Activated naive CD4-positive, alpha-beta T cell treated with anti-CD3 and anti-CD28 coated beads, Interleukin-2, amount 50 U/mL, for 72 hours (primary cell): ENCODE results near the gene MOV10L1. TPM values are rescaled to one million over a fixed set of nuclear protein-coding genes. Genes with fewer than 3 reads are reported as not detected.

Experiments used
- ATAC-seq, 2 donors: fragments of 150-1000 bp; cut with Tn5 transposase; 2 replicates each; pipeline ENCODE4 v1.10.0; 2021; ENCODE audit warnings: mild to moderate bottlenecking in 2 of 2, moderate library complexity in 2 of 2
- DNase-seq, 2 donors: peaks; one replicate each; pipeline ENCODE4 v3.0.0; 2021 to 2022; ENCODE audit warnings: low spot score in 2 of 2
- H3K27ac Mint-ChIP-seq, 2 donors: one replicate each; pipeline ENCODE4 v1.8.0; 2022; ENCODE audit warnings: mild to moderate bottlenecking in 2 of 2, mixed read lengths in 2 of 2
- H3K36me3 Mint-ChIP-seq, 2 donors: one replicate each; pipeline ENCODE4 v1.8.0; 2022; ENCODE audit warnings: mixed read lengths in 2 of 2
- H3K9me3 Mint-ChIP-seq, 2 donors: one replicate each; pipeline ENCODE4 v1.8.0; 2022; ENCODE audit warnings: mixed read lengths in 2 of 2
- total RNA-seq, 2 donors: library from RNA; stranded (reverse); gene quantifications; one replicate each; pipeline ENCODE4 v1.2.3, GENCODE V29; 2022

MOV10L1 gene
- total RNA-seq, 2 donors from 2014 or later, result not detected

DNA sequence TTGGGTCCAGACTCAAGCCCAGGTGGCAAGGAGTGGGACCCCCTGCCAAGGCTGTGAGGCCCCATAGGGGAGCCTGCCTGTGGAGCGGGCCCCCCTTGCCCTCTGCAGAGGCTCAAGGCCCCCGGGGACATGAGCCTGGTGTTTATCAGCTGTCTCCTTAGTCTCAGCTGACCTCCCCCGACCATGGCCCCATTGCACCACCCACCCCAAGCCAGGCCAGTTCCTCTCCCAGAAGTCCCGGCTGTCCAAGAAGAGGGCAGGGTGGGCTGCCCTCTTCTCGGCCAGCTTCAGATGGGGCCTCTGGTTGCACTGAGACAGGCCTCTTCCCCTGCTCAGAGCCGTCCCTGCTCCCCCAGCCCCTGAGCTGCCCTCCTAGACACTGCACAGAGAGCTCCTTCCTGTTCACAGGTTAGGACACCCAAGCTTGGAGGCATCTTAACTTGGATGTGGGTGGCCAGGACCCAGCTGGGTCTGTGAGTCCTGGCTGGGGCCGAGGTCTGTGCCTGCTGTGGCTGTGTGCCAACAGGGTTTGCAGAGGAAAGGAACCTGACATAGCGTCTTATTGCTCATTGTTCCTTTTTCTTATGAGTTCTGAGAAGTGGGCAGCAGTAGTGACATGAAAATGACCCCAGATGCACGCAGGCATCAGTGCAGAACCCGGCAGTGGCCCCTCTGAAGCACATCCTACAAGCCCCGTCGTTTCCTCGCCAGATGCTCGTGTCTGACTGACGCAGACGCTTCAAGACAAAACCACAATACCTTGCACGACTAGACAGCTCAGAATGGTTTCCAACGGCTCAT, 101.3 kb downstream of the MOV10L1 start:
- DNase-seq (no peak), ATAC-seq (peak; percentile 63 to 73)
- Mint-ChIP-seq H3K27ac (peak overlapping the region; percentile 97), H3K9me3 (no peaks in the 10 kb centered on the region), H3K36me3 (peaks cover 6 to 18% of the 10 kb centered on the region in 2 donors)

DNA sequence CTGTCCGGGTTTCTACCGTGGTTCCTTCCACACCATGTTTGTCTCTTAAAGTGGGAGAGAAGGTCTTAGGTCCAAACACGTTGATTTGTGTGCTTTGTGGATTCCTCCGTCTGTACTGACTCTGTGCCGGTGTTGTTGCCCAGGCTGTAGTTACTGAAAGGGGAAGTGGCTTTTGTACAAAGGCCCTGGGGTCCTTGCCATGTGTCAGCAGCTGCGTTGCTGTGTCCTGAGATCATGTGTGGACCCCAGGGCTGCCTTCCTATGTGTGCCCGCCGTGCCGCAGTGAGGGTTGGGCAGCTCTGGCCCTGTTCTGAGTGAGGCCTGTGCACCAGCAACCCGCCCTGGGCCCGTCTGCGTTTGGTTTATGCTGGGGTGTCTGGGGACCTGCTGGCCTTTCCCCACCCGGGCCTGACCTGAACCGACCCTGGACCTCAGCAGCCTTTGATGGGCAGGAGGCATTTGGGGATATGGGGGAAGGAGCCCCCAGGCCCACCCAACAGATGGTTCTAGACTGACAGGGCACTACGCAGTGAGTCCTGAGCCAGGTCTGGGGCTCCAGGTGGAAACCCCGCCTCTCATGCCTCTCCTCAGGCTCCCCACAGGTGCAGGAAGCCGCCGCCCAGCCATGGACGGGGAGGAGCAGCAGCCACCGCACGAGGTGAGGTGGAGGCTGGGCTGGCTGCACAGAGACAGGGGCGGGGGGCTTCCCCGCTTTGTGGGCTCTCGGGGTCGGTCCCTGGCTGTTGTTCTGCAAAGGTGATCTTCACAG, 102.8 kb downstream of the MOV10L1 start:
- no peak for DNase-seq
- Mint-ChIP-seq H3K9me3 (no peaks in the 10 kb centered on the region), H3K27ac (peak overlapping the region; percentile 90 to 97), H3K36me3 (peaks cover 0 to 13% of the 10 kb centered on the region in 2 donors)
- no peak for ATAC-seq

- H3K36me3 Mint-ChIP-seq, result peaks cover 0 to 13% of the 10 kb centered on the region in 2 donors
- ATAC-seq (no peak), DNase-seq (no peak)
- no peaks in the 10 kb centered on the region for H3K9me3 Mint-ChIP-seq
- H3K27ac Mint-ChIP-seq, result no peak overlapping the region
Measured at GRCh38 chr22:50193621-50194020, 103.8 kb downstream of the MOV10L1 start.

GRCh38 chr22:50194037-50194805, 104.4 kb downstream of the MOV10L1 start:
- Mint-ChIP-seq H3K9me3 (no peaks in the 10 kb centered on the region), H3K36me3 (peaks cover 0 to 13% of the 10 kb centered on the region in 2 donors), H3K27ac (no peak overlapping the region)
- no peak for ATAC-seq
- no peak for DNase-seq

DNA sequence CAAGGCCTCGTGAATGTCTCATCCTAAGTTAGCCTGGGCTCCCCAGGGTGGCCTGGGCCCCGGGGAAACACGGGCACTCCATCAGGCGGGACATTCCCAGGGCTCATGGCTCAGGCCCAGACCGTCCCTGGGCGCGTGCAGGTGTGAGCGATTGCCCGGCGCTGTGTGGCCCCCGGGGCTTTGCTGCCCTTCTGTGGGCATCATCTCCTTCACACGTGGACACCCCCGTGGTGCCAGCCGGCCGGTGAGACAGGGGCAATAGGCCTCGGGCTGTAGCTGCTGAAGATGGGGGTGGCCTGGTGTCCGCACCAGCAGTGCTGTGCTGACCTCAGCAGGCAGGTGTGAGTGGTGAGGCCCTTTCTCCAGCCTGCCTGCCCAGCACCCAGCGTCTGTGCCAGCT, 106.5 kb downstream of the MOV10L1 start:
- Mint-ChIP-seq H3K27ac (no peak overlapping the region), H3K9me3 (no peaks in the 10 kb centered on the region), H3K36me3 (peaks cover 0 to 11% of the 10 kb centered on the region in 2 donors)
- DNase-seq (no peak), ATAC-seq (no peak)

GRCh38 chr22:50197000-50197800, 107.4 kb downstream of the MOV10L1 start:
- no peak overlapping the region for H3K27ac Mint-ChIP-seq

DNA sequence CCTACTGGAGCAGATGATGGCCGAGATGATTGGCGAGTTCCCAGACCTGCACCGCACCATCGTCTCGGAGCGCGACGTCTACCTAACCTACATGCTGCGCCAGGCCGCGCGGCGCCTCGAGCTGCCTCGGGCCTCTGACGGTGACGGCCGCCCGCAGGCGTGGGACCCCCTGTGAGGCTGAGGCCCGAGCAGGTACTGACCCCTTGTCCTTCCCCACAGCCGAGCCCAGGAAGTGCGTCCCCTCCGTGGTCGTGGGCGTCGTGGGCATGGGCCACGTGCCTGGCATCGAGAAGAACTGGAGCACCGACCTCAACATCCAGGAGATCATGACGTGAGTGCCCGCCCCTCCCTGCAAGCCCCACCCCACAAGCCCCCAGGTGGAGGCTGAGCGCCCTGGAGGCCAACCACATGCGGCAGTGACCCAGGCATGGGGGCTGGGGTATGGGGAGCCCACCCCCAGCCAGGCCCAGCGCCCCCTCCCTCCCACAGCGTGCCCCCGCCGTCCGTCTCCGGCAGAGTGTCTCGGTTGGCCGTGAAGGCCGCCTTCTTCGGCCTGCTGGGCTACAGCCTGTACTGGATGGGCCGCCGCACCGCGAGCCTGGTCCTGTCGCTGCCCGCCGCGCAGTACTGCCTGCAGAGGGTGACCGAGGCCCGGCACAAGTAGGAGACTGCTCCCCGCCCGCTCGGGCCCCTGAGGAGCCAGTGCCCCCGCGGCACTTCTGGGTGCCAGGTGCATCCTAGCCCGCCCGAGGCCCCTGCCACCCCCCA, 108.2 kb downstream of the MOV10L1 start:
- no peaks in the 10 kb centered on the region for H3K9me3 Mint-ChIP-seq

More at GRCh38 chr22:50197000-50197800, 107.4 kb downstream of the MOV10L1 start:
- peaks cover 0 to 3% of the 10 kb centered on the region in 2 donors for H3K36me3 Mint-ChIP-seq
- no peak for DNase-seq
- H3K9me3 Mint-ChIP-seq, result no peaks in the 10 kb centered on the region
- ATAC-seq, result no peak

DNA sequence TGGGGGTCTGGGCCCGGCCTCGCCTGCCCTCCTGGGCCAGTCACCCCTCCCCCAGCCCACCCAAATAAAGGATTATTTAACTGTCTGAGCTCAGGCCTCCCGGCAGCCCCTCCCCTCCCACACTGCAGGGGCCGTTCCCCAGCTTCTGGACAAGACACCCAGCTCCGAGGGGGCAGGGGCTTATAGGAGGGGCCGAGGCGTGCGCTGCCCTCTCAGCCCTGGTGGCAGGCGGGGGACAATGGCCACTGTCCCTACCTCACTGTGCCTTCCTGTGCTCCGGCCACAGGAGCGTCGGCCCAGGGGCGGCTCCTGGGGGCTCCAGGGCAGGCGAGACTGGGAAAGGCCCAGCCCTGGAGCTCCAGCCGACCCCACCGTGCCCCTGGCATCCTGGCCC, 108.8 kb downstream of the MOV10L1 start:
- ATAC-seq (no peak), DNase-seq (no peak)
- Mint-ChIP-seq H3K9me3 (no peaks in the 10 kb centered on the region), H3K36me3 (no peaks in the 10 kb centered on the region), H3K27ac (no peak overlapping the region)

More for the DNA sequence above, 108.2 kb downstream of the MOV10L1 start:
- ATAC-seq (no peak), DNase-seq (no peak)
- Mint-ChIP-seq H3K36me3 (no peaks in the 10 kb centered on the region), H3K27ac (no peak overlapping the region)

- Mint-ChIP-seq H3K36me3 (no peaks in the 10 kb centered on the region), H3K9me3 (no peaks in the 10 kb centered on the region), H3K27ac (peak overlapping the region in 1 of 2 donors; percentile 44)
- ATAC-seq (no peak), DNase-seq (no peak)
Measured at GRCh38 chr22:50199251-50199721, 109.5 kb downstream of the MOV10L1 start.

DNA sequence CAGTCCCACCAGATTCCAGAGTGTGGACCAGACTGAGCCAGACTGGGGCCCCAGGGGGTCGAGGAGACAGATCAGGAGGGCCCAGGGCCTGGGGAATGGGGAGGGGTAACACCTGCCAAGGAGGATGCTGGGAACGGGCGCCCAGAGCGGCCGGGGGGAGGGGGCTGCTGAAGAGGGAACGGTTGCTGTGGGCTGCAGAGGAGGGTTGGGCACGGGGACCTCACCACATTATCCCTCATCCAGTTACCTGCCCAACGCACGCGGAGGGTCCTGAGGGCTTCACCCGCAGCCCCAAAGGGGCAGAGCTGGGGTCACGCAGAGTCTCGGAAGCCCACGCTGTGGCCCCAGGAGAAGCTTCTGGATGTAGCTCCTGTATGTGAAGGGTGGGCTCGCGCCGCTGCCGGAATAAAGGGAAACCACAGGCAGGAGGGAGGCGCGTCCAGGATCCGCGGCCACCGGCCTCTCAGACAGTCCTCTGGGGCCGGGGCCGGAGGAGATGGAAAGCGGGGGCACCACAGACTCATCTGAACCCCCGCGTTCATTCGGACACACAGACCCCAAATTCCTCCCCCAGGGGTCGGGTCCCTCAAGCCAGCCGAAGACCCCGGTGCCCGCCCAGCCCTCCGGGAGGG, 110.1 kb downstream of the MOV10L1 start:
- no peak for DNase-seq
- Mint-ChIP-seq H3K36me3 (no peaks in the 10 kb centered on the region), H3K27ac (peak overlapping the region in 1 of 2 donors; percentile 44), H3K9me3 (no peaks in the 10 kb centered on the region)
- peak in 1 of 2 donors; percentile 2 for ATAC-seq

DNA sequence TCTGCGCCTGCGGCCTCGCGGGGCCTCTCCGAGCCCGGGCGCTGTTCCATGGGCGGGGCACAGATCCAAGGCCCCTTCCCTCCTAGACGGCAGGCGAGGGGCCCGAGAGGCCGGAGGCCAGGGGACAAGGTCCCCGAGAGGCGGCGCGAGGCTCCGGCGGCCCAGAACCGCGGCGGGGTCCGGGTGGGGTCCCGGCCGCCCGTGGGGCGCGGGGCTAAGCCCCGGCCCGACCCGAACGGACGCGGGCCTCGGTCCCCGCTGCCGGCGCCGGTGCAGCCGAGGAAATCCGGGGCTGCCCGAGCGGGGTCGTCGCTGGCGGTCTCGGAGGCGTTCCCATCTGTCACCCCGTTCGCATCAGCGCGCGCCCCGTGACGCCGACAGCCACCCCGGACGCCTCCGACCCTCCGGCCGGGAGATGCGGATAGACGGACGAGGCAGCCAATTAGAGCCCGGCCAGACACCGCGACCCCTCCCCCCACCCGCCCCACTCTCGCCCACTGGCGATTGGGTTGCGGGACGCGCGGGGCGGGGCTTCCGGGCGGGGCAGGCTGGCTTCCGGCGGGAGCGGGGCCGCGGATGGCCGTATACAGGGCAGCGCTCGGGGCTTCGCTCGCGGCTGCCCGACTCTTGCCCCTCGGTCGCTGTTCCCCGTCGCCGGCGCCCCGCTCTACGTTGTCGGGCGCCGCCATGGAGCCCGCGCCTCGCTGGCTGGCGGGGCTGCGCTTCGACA, 110.8 kb downstream of the MOV10L1 start, which contains the start of gene SELENOO:
Gene SELENOO, plus strand, starts transcription at position 551 of the 730 bp plus-strand sequence. Its CDS starts 26 bp downstream, at position 577.
- peak; percentile 91 to 92 for ATAC-seq
- peak; percentile 90 to 92 for DNase-seq
- Mint-ChIP-seq H3K27ac (peak within 1 kb of the TSS; percentile 70 to 82), H3K36me3 (no peaks in the 10 kb centered on the region), H3K9me3 (no peaks in the 10 kb centered on the region)

DNA sequence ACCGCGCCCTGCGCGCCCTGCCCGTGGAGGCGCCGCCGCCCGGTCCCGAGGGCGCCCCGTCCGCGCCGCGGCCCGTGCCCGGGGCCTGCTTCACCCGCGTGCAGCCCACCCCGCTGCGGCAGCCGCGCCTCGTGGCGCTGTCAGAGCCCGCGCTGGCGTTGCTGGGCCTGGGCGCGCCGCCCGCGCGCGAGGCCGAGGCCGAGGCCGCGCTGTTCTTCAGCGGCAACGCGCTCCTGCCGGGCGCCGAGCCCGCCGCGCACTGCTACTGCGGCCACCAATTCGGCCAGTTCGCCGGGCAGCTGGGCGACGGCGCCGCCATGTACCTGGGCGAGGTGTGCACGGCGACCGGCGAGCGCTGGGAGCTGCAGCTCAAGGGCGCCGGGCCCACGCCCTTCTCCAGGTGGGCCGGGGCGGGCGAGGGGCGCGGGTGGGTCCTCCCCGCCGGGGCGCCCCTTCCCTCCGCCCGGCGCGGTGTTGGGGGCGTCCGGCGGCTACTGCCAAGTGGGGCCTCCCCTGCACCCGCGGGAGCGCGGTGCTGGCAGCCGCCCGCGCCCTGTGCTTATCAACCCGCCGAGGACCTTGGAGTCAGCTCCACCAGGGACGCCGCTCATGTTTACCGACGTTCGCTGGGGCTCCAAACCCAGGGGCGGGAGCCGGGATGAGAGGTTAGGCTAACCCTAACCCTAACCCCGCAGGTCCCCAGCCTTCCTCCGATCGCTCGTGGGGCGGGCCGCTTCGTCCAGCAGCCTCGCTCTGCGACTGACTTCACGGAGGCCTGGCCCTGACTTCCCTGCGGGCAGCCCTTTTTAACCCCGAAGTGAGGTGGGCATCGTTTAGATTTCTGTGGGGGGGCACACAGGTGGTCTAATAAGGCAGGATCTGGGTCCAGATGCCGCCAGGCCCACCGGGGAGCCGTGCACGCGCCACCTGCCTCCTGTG, 111.7 kb downstream of the MOV10L1 start:
- DNase-seq, result no peak
- H3K9me3 Mint-ChIP-seq, result no peaks in the 10 kb centered on the region
- H3K27ac Mint-ChIP-seq, result peak overlapping the region; percentile 70 to 82
- H3K36me3 Mint-ChIP-seq, result no peaks in the 10 kb centered on the region
- peak; percentile 33 to 34 for ATAC-seq

DNA sequence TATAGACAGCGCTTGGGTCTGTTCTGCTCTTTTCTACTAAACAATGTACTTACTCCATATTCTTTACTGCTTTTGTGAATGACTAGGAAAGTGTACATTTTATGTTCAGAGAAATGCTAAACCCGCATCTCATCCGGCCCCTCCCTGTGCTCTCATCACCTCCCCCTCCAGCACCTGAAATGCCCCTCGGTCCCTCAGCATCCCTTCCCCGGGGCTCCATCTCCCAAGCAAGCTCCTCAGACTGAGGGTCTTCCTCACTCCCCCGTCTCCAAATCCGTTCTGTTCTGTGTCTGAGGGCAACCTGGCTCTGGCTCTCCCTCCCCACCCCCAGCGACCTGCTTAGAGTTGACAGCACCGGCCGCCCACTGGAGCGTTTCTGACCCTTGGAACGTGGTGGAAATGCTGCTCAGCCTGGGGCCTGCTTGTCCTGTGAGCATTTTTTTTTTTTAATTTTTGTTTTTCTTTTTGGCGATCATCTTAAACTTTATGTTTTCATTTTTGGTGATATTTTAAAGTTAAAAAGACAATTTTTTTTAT, 112.4 kb downstream of the MOV10L1 start:
- ATAC-seq (no peak), DNase-seq (no peak)
- Mint-ChIP-seq H3K27ac (peak overlapping the region; percentile 70 to 82), H3K9me3 (no peaks in the 10 kb centered on the region), H3K36me3 (no peaks in the 10 kb centered on the region)
